Measurements from ENCODE around the gene POU2F1. TPM values are rescaled to one million over a fixed set of nuclear protein-coding genes. Genes with fewer than 3 reads are reported as not detected.

The POU2F1 gene
- total and polyA plus RNA-seq, 2 experiments from 2014 or later: 38.8 to 66.1 TPM

DNA sequence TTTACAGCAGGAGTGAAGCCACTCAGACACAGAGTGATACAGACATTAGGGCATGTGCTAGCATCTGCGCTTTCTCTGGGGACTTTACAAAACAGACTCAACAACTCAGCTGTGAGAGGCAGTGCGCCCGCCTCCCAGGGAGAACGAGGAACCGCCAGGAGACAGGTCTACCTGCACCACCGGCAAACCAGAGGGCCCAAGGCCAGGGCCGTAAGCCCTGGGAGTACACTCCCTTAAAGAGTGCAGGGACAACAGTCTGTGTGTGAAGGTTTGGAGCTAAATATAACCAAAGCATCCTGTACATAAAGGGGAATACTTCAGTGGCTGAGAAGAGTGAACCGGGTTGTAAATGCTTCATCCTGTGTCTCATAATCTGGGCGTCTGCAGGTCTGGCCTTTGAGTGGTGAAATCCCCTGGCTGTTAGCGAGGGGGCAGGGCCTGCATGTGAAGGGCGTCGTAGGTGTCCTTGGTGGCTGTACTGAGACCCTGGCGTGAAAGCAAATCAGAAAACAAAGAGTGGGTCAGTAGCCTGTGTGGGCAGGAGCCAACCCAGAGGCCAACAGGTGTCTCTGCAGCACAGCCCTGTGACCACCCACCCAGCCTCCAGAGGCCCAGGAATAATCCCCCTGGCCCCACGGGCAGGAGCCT is 210.7 kb downstream of the POU2F1 start:
- TF ChIP-seq CREB1 (CRISPR knock-in tag; IDR thresholded peaks at IDR 0.05; ENCODE audit: low read depth) (no peak), STAT1 (IDR thresholded peaks at IDR 0.05; ENCODE audit: unreplicated experiment) (no peak), ETS1 (IDR thresholded peaks at IDR 0.05) (no peak), ZNF331 (CRISPR knock-in tag; IDR thresholded peaks at IDR 0.05; ENCODE audit: low read depth) (no peak), JUNB (IDR thresholded peaks at IDR 0.05; ENCODE audit: unreplicated experiment) (no peak)
- ATAC-seq: peak; percentile 27
- Histone ChIP-seq H3F3A (replicated peaks; ENCODE audit: low read depth) (peaks cover 9% of the 10 kb centered on the region; the same call in 1 of the 2 replicates), H3K36me3 (ENCODE audit: insufficient read depth) (no peaks in the 10 kb centered on the region), H3K4me2 (peak overlapping the region; percentile 5), H3K79me2 (replicated peaks; ENCODE audit: insufficient read depth) (no peaks in the 10 kb centered on the region), H2AFZ (peak overlapping the region; percentile 47; the same call in 1 of the 2 replicates), H3K27me3 (ENCODE audit: insufficient read depth) (no peaks in the 10 kb centered on the region), H4K20me1 (replicated peaks; ENCODE audit: insufficient read depth) (no peaks in the 10 kb centered on the region), H3K27ac (ENCODE audit: low read depth) (peak overlapping the region; percentile 35), H3K4me3 (no peak overlapping the region), H3K9me2 (ENCODE audit: insufficient read depth) (no peaks in the 10 kb centered on the region; the same call in 1 of the 2 replicates), H3K4me1 (ENCODE audit: insufficient read depth) (peaks cover 47% of the 10 kb centered on the region)
- H3K27me3 Mint-ChIP-seq (ENCODE audit: insufficient read depth, low read depth, poor library complexity): peaks cover 16% of the 10 kb centered on the region
- peak overlapping the region; percentile 33; the same call in 1 of the 3 replicates for H3K4me3 Mint-ChIP-seq
- peak; percentile 30 for DNase-seq (ENCODE audit: low spot score)
- no peaks in the 10 kb centered on the region for H3K9me3 Mint-ChIP-seq
- H3K27ac Mint-ChIP-seq: peak overlapping the region; percentile 92
- H3K4me1 Mint-ChIP-seq: peaks cover 60% of the 10 kb centered on the region
- H3K36me3 Mint-ChIP-seq (ENCODE audit: low read depth): no peaks in the 10 kb centered on the region

DNA sequence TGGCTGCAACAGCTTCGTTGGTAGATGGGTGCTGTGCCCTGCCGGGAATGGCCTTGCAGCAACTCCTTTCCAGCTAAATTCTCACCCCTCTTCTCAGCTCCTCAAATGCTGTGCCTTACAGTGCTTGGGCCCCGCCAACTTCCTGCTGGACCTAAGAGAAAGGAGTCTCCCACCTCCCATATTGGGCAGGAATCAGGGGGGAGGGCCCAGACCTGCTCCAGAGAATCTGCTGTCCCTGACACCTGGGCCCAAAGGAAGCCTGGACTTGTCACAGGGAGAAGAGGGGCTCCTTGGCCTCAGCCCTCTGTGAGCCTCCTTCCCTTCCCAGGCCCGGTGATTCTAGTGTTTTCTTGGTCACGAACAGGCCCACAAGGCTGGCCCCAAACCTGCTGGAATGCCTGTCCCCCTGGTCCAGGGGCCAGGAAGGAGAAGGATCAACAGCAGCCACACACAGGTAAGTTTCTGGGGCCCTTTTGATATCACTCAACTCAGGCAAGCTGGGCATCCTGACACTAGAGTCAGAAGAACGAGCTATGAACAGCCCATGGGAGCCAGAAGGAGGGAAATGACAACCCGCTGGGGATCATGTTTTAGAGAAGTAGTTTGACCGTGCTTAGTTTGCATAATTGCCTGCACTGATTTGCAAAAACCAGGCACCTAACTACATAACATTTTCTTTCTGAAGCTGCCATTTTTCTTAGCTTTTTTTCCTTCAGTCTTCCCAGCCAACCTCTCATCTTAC is 211.4 kb downstream of the POU2F1 start:
- Mint-ChIP-seq H3K9me3 (no peaks in the 10 kb centered on the region), H3K27ac (no peak overlapping the region), H3K27me3 (ENCODE audit: insufficient read depth, low read depth, poor library complexity) (peaks cover 16% of the 10 kb centered on the region), H3K36me3 (ENCODE audit: low read depth) (no peaks in the 10 kb centered on the region), H3K4me3 (no peak overlapping the region), H3K4me1 (peaks cover 53% of the 10 kb centered on the region)
- Histone ChIP-seq H4K20me1 (replicated peaks; ENCODE audit: insufficient read depth) (no peaks in the 10 kb centered on the region), H3K9me2 (ENCODE audit: insufficient read depth) (no peaks in the 10 kb centered on the region; the same call in 1 of the 2 replicates), H3K27ac (ENCODE audit: low read depth) (no peak overlapping the region), H3K79me2 (replicated peaks; ENCODE audit: insufficient read depth) (no peaks in the 10 kb centered on the region), H3K36me3 (ENCODE audit: insufficient read depth) (no peaks in the 10 kb centered on the region), H2AFZ (peak overlapping the region; percentile 47; the same call in 1 of the 2 replicates), H3K27me3 (ENCODE audit: insufficient read depth) (no peaks in the 10 kb centered on the region), H3K4me3 (no peak overlapping the region), H3K4me2 (0 out of 2 replicates have a peak overlapping the region, but pooled peaks have one; percentile 5), H3K4me1 (ENCODE audit: insufficient read depth) (peaks cover 40% of the 10 kb centered on the region), H3F3A (replicated peaks; ENCODE audit: low read depth) (peaks cover 9% of the 10 kb centered on the region; the same call in 1 of the 2 replicates)
- ATAC-seq: no peak
- DNase-seq (ENCODE audit: low spot score): no peak
- TF ChIP-seq, protein P1, sequence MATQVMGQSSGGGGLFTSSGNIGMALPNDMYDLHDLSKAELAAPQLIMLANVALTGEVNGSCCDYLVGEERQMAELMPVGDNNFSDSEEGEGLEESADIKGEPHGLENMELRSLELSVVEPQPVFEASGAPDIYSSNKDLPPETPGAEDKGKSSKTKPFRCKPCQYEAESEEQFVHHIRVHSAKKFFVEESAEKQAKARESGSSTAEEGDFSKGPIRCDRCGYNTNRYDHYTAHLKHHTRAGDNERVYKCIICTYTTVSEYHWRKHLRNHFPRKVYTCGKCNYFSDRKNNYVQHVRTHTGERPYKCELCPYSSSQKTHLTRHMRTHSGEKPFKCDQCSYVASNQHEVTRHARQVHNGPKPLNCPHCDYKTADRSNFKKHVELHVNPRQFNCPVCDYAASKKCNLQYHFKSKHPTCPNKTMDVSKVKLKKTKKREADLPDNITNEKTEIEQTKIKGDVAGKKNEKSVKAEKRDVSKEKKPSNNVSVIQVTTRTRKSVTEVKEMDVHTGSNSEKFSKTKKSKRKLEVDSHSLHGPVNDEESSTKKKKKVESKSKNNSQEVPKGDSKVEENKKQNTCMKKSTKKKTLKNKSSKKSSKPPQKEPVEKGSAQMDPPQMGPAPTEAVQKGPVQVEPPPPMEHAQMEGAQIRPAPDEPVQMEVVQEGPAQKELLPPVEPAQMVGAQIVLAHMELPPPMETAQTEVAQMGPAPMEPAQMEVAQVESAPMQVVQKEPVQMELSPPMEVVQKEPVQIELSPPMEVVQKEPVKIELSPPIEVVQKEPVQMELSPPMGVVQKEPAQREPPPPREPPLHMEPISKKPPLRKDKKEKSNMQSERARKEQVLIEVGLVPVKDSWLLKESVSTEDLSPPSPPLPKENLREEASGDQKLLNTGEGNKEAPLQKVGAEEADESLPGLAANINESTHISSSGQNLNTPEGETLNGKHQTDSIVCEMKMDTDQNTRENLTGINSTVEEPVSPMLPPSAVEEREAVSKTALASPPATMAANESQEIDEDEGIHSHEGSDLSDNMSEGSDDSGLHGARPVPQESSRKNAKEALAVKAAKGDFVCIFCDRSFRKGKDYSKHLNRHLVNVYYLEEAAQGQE (IDR thresholded peaks at IDR 0.05; ENCODE audit: unreplicated experiment): no peak
- TF ChIP-seq STAT1 (IDR thresholded peaks at IDR 0.05; ENCODE audit: unreplicated experiment) (no peak), EZH2 (IDR thresholded peaks at IDR 0.05; ENCODE audit: low read depth, unreplicated experiment) (no peak), ETS1 (IDR thresholded peaks at IDR 0.05) (no peak)
